ENCODE results near the gene NKD1.
A peak's percentile ranks its signal among the peaks of the same experiment; 100 is the strongest.

NKD1 gene

DNA sequence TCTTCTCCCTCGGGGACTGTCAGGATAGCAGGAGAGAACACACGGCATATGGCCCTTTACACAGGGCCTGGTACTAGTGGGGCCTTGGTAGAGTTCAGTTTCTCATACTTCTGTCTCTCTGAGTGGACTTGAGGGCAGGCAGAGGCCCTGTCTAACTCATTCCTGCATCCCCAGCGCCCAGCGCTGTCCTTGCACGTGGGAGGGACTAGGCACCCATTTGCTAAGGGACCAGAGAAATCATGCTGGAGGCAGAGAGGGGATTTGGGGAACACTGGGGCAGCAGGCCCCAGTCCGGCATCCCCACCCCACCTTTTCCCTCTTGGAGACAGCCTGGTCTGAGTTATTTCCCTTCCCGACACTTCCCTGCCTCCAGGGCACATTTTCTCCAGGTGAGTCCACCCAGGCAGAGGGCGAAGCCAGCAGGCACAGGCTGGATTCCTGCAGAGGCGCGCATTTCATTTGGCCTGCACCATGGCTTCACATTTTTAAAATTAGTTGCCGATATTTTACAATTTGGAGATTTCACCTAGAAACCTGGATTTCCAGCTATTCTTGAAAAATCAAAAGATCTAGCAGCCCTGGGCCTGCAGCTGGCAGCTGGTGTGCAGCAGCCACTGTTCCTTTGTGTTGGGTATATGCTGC lies 9.7 kb upstream of the NKD1 start:
- peak; percentile 85 for DNase-seq

- peak; percentile 74 for DNase-seq
Measured at GRCh38 chr16:50539053-50539695, 9.0 kb upstream of the NKD1 start.

GRCh38 chr16:50539822-50540710 lies 8.1 kb upstream of the NKD1 start:
- DNase-seq = no peak

GRCh38 chr16:50540711-50541007 lies 7.5 kb upstream of the NKD1 start:
- no peak for DNase-seq

GRCh38 chr16:50542703-50543102 lies 5.5 kb upstream of the NKD1 start:
- DNase-seq = no peak

GRCh38 chr16:50546125-50546524 lies 2.1 kb upstream of the NKD1 start:
- DNase-seq = no peak

GRCh38 chr16:50547340-50548124 lies 664 bp upstream of the NKD1 start:
- peak; percentile 84 for DNase-seq

DNA sequence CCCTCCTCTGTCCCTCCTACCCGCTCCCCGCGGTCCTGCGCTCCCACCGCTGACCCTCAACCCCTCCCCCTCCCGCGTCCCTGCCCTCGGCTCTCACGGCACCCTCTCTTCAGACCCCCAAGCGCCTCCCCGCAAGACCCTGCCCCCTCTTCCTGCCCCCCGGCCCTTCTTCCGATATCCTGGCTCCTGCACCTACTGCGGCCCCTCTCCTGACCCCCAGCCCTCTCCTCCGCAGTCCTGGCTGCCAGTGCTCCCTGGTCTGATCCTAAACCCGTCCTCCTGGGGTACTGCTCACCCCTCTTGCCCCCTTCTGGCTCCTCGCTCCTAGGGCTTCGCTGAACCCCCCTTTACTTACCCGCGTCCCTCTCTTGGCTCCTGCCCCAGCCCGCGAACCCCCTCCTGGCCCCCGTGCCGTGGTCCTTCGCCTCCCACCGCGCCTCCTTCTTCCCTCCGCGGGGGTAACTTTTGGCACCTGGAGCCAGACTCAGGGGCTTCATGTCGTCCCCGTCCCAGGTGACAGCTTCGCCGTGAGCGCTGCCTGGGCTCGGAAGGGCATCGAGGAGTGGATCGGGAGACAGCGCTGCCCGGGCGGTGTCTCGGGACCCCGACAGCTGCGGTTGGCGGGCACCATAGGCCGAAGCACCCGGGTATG lies 839 bp downstream of the NKD1 start:
- no peak for DNase-seq

DNA sequence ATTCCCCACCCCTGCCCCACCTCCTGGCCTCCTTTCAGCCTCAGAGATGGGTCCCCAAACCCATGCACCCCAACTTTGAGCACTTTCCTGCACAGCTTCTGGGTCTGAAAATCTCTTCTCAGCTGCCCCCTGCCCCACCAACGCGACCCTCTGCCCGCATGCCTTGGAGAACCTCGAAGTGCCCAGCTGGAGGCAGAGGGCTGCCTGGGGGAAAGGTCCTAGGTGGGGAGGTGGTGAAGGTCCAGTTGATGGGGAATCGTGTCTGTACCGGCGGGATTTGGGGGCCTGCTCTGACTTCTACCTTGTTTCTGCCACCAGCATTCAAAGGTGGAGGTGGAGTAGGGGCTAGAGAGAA lies 1.3 kb downstream of the NKD1 start:
- no peak for DNase-seq

DNA sequence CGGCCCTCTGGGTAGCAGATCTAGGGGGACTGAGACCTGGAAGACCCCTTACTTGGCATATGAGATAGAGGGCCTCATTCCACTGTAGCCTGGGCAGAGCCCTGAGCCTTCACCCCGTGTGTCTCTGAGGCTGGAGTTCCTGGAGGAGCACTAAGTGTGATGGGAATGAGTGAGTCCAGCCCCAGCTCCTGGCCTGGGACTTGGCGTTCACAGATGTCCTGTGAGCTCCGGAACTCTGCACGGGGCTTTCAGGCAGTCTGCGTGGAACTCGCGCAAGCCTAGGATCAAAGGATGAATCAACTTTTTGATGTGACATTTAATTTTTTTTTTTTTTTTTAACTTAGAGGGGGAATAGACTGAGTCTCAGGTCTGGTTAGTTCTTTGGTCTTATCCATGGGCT lies 1.8 kb downstream of the NKD1 start:
- no peak for DNase-seq

GRCh38 chr16:50550866-50551641 lies 2.9 kb downstream of the NKD1 start:
- DNase-seq = no peak

DNA sequence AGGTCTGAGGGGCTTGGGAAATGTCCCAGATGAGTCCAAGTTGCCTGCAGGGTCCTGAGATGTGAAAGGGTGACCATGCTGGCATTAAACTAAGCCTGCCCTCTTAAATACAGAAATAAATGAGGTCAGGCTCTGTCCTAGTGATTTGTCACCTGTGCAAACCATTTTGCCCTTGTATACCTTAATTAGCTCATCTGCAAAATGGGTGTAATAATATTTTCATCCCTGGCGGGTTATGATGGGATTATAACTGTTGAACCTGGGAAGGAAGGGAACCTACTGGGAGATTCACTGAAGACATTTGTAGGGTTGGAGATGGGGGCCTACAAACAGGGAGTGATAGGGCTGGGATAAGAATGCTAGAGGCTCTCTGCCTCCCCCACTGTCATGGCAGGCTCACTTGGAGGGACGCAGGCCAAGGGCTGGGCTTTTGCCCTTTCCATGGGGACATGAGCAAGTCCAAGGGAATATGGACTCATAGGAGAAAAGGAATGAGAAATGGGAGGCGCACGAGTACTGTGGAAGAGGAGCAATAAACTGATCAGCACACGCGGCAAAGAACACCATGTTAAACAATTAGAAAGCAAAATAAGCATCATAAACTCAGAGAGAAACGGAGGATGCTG lies 4.4 kb downstream of the NKD1 start:
- no peak for DNase-seq

DNA sequence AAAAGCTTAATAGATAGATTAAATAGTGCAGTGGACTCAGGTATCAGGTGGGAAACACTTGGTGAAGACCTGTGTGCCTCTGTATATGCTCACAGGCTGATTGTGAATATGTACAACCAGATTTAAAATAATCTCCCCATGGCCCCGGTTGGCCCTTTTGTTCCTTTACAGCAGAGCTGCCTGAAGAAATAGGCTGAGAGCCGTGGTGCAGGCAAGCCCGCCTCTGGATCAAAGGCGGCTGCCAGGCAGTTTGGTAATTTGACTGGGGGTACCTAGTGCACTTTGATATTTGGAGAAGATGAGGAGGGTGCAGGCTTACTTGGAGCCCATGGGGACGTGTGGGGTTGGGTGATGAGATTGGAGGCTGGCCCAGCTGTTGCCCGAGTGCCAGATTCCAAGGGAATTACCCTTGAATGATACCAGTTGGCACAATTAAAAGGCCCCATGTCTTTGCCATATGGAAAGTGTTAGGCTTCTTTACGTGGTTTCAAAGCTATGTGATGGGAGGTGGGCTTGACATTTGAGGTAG lies 5.0 kb downstream of the NKD1 start:
- no peak for DNase-seq

DNA sequence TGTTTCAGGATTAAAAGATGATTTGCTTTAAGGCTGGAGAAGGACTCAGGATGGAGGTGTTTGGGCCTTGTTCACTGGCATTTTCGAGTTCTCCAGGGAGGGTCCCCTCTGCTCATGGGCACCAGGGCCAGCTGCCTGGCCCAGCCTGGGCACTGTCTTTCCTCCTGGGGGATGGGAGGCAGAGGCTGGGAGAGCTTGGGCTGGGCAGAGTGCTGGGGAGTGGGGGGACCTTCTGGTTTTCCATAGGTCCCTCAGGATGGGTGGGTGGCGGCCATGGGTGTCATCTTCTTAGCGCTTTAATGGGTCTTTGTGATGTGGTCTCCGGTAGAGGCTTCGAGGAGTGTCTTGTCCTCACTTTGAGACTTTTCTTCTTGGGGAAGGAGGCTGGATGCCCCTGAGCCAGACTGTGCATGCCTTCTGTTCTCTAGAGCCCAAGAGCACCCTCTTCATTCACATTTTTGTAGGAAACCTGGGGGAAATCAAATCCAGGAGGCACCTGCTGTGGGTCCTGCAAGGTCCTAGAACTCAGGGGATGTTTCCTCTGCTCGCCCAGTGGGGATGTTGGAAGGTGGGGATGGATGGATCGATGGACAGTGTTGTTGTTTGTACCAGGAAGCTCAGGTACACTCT lies 5.7 kb downstream of the NKD1 start:
- no peak for DNase-seq

DNA sequence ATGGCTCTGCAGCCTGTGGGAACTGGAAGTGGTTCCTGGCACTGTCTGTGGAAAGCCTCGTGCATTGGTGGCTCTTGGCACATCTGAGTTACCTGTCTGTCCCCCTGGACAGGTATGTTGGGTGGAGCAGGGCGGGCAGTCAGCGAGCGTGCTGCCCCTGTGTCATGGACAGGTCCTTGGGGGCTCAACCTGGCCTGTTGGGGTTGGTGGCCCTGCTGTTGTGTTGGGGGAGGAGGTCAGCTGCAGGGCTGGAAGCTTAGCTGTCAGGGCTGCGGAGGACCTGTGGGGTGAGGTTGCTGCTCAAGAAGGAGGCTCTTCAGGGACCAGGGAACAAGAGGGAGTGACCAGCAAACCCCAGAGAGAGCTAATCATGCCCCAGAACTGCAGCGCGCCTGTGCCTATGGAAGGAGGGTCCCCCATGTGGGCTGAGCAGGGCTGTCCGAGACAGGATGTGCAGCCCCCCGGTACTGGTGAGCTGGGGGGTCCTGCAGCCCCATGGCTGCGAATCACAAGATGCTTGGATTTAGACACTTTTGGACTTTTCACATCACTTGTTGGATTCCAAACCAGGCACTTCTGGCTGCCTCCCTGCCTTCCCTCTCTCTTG lies 7.2 kb downstream of the NKD1 start:
- DNase-seq = no peak

DNA sequence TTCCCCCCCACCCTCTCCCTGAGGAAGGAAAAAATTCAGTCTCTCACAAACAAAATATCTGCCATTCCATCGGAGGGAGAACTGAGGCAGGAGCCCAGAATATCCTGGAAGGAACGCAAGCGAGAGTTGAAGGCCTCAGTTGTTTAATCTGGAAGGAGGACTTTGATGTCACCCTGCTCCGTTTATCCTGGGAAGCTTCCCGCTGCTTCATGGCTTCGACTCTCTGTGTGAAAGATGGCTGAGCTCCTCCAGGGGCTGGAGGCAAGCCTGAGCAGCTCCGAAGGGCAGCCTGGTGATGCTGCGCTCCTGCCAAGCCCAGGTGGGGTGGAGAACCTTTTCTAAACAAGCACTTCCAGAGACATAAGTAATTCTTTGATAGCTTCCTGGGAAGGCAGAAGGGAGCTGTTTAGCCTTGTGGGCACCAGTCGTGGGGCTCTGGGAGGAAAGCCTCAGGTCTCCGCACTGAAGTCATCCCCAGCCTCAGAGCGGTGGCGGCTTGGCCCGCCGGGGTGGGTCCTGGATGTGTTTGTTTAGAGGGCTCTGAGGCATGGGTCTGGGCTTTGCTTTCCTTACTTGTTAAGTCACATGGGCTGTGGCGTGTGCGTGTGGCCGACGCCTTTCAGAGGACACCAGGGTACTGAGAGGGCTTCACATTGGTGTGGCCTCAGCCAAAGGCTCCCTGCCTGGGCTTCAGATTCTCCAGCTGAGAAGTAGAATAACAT lies 7.9 kb downstream of the NKD1 start:
- DNase-seq = no peak

GRCh38 chr16:50557046-50557445 lies 8.8 kb downstream of the NKD1 start:
- DNase-seq = no peak

- DNase-seq = no peak
Measured at GRCh38 chr16:50558913-50559312, 10.7 kb downstream of the NKD1 start.

- DNase-seq = no peak
Measured at GRCh38 chr16:50559342-50559741, 11.1 kb downstream of the NKD1 start.
